ENCODE results near the gene SPINK8.

Gene SPINK8

GRCh38 chr3:48270306-48270705 lies 63.2 kb downstream of the SPINK8 start:
- peaks cover 3 to 14% of the 10 kb centered on the region in 2 donors for H3K36me3 ChIP-seq (ENCODE audit: control insufficient read depth in 2 of 2, insufficient read depth in 2 of 2, low read length in 2 of 2)
- H3K9ac ChIP-seq (ENCODE audit: low read depth in 1 of 2, low read length in 2 of 2) = no peak overlapping the region

GRCh38 chr3:48269592-48269991 lies 63.9 kb downstream of the SPINK8 start:
- Histone ChIP-seq H3K9me3 (ENCODE audit: control insufficient read depth in 2 of 2, low read length in 2 of 2) (no peaks in the 10 kb centered on the region), H3K36me3 (ENCODE audit: control insufficient read depth in 2 of 2, insufficient read depth in 2 of 2, low read length in 2 of 2) (peaks cover 3 to 14% of the 10 kb centered on the region in 2 donors), H3K27me3 (ENCODE audit: control insufficient read depth in 2 of 2, insufficient read depth in 2 of 2, low read length in 2 of 2) (no peaks in the 10 kb centered on the region), H3K27ac (ENCODE audit: low read depth in 2 of 2, low read length in 2 of 2) (peak overlapping the region; percentile 85 to 96), H3K4me3 (ENCODE audit: low read length in 2 of 2) (peak overlapping the region in 1 of 2 donors; percentile 60), H3K9ac (ENCODE audit: low read depth in 1 of 2, low read length in 2 of 2) (peak overlapping the region in 1 of 2 donors; percentile 69), H3K4me1 (ENCODE audit: control insufficient read depth in 2 of 2, insufficient read depth in 2 of 2, low read length in 2 of 2) (peaks cover 18 to 20% of the 10 kb centered on the region in 2 donors)

More at GRCh38 chr3:48270306-48270705, 63.2 kb downstream of the SPINK8 start:
- H3K9me3 ChIP-seq (ENCODE audit: control insufficient read depth in 2 of 2, low read length in 2 of 2) = no peaks in the 10 kb centered on the region
- H3K27ac ChIP-seq (ENCODE audit: low read depth in 2 of 2, low read length in 2 of 2) = no peak overlapping the region
- H3K4me3 ChIP-seq (ENCODE audit: low read length in 2 of 2) = no peak overlapping the region
- H3K4me1 ChIP-seq (ENCODE audit: control insufficient read depth in 2 of 2, insufficient read depth in 2 of 2, low read length in 2 of 2) = peaks cover 18 to 20% of the 10 kb centered on the region in 2 donors
- no peaks in the 10 kb centered on the region for H3K27me3 ChIP-seq (ENCODE audit: control insufficient read depth in 2 of 2, insufficient read depth in 2 of 2, low read length in 2 of 2)

GRCh38 chr3:48268936-48269561 lies 64.4 kb downstream of the SPINK8 start:
- Histone ChIP-seq H3K27ac (ENCODE audit: low read depth in 2 of 2, low read length in 2 of 2) (peak overlapping the region; percentile 85 to 96), H3K27me3 (ENCODE audit: control insufficient read depth in 2 of 2, insufficient read depth in 2 of 2, low read length in 2 of 2) (no peaks in the 10 kb centered on the region), H3K4me1 (ENCODE audit: control insufficient read depth in 2 of 2, insufficient read depth in 2 of 2, low read length in 2 of 2) (peaks cover 18 to 20% of the 10 kb centered on the region in 2 donors), H3K4me3 (ENCODE audit: low read length in 2 of 2) (peak overlapping the region; percentile 60 to 63), H3K9ac (ENCODE audit: low read depth in 1 of 2, low read length in 2 of 2) (peak overlapping the region; percentile 68 to 69), H3K36me3 (ENCODE audit: control insufficient read depth in 2 of 2, insufficient read depth in 2 of 2, low read length in 2 of 2) (peaks cover 3 to 14% of the 10 kb centered on the region in 2 donors), H3K9me3 (ENCODE audit: control insufficient read depth in 2 of 2, low read length in 2 of 2) (no peaks in the 10 kb centered on the region)

DNA sequence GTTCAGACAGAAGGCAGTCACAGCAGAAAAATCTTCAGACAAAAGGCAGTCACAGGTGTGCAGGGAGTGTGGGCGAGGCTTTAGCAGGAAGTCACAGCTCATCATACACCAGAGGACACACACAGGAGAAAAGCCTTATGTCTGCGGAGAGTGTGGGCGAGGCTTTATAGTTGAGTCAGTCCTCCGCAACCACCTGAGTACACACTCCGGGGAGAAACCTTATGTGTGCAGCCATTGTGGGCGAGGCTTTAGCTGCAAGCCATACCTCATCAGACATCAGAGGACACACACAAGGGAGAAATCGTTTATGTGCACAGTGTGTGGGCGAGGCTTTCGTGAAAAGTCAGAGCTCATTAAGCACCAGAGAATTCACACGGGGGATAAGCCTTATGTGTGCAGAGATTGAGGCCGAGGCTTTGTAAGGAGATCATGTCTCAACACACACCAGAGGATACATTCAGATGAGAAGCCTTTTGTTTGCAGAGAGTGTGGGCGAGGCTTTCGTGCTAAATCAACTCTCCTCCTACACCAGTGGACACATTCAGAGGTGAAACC lies 65.0 kb downstream of the SPINK8 start:
- Histone ChIP-seq H3K36me3 (ENCODE audit: control insufficient read depth in 2 of 2, insufficient read depth in 2 of 2, low read length in 2 of 2) (peaks cover 3 to 17% of the 10 kb centered on the region in 2 donors), H3K9ac (ENCODE audit: low read depth in 1 of 2, low read length in 2 of 2) (peak overlapping the region; percentile 68 to 69), H3K27ac (ENCODE audit: low read depth in 2 of 2, low read length in 2 of 2) (peak overlapping the region; percentile 85 to 96), H3K4me3 (ENCODE audit: low read length in 2 of 2) (peak overlapping the region; percentile 60 to 63), H3K27me3 (ENCODE audit: control insufficient read depth in 2 of 2, insufficient read depth in 2 of 2, low read length in 2 of 2) (no peaks in the 10 kb centered on the region), H3K9me3 (ENCODE audit: control insufficient read depth in 2 of 2, low read length in 2 of 2) (no peaks in the 10 kb centered on the region), H3K4me1 (ENCODE audit: control insufficient read depth in 2 of 2, insufficient read depth in 2 of 2, low read length in 2 of 2) (peaks cover 18 to 20% of the 10 kb centered on the region in 2 donors)

GRCh38 chr3:48267782-48268181 lies 65.7 kb downstream of the SPINK8 start:
- peak overlapping the region; percentile 85 to 96 for H3K27ac ChIP-seq (ENCODE audit: low read depth in 2 of 2, low read length in 2 of 2)

GRCh38 chr3:48258530-48258929 lies 74.9 kb downstream of the SPINK8 start:
- H3K9me3 ChIP-seq (ENCODE audit: control insufficient read depth in 2 of 2, low read length in 2 of 2) = no peaks in the 10 kb centered on the region
- H3K4me3 ChIP-seq (ENCODE audit: low read length in 2 of 2) = no peak overlapping the region
- H3K27me3 ChIP-seq (ENCODE audit: control insufficient read depth in 2 of 2, insufficient read depth in 2 of 2, low read length in 2 of 2) = no peaks in the 10 kb centered on the region
- H3K4me1 ChIP-seq (ENCODE audit: control insufficient read depth in 2 of 2, insufficient read depth in 2 of 2, low read length in 2 of 2) = no peaks in the 10 kb centered on the region
- peaks cover 4 to 5% of the 10 kb centered on the region in 2 donors for H3K36me3 ChIP-seq (ENCODE audit: control insufficient read depth in 2 of 2, insufficient read depth in 2 of 2, low read length in 2 of 2)
- no peak overlapping the region for H3K9ac ChIP-seq (ENCODE audit: low read depth in 1 of 2, low read length in 2 of 2)
- no peak overlapping the region for H3K27ac ChIP-seq (ENCODE audit: low read depth in 2 of 2, low read length in 2 of 2)

More at GRCh38 chr3:48267782-48268181, 65.7 kb downstream of the SPINK8 start:
- Histone ChIP-seq H3K4me3 (ENCODE audit: low read length in 2 of 2) (peak overlapping the region; percentile 7 to 28), H3K27me3 (ENCODE audit: control insufficient read depth in 2 of 2, insufficient read depth in 2 of 2, low read length in 2 of 2) (no peaks in the 10 kb centered on the region), H3K4me1 (ENCODE audit: control insufficient read depth in 2 of 2, insufficient read depth in 2 of 2, low read length in 2 of 2) (peaks cover 18 to 20% of the 10 kb centered on the region in 2 donors), H3K36me3 (ENCODE audit: control insufficient read depth in 2 of 2, insufficient read depth in 2 of 2, low read length in 2 of 2) (peaks cover 3 to 17% of the 10 kb centered on the region in 2 donors), H3K9ac (ENCODE audit: low read depth in 1 of 2, low read length in 2 of 2) (peak overlapping the region; percentile 30 to 35), H3K9me3 (ENCODE audit: control insufficient read depth in 2 of 2, low read length in 2 of 2) (no peaks in the 10 kb centered on the region)
